ENCODE results near the gene TRIM40. TPM values are rescaled to one million over a fixed set of nuclear protein-coding genes. Genes with fewer than 3 reads are reported as not detected.

Gene TRIM40, protein sequence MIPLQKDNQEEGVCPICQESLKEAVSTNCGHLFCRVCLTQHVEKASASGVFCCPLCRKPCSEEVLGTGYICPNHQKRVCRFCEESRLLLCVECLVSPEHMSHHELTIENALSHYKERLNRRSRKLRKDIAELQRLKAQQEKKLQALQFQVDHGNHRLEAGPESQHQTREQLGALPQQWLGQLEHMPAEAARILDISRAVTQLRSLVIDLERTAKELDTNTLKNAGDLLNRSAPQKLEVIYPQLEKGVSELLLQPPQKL
- total RNA-seq = not detected

GRCh38 chr6:30135757-30136156 is at the start of gene TRIM40:
TRIM40 (plus strand) TSS chr6:30136140; CDS start chr6:30137037, 897 bp downstream.

DNA sequence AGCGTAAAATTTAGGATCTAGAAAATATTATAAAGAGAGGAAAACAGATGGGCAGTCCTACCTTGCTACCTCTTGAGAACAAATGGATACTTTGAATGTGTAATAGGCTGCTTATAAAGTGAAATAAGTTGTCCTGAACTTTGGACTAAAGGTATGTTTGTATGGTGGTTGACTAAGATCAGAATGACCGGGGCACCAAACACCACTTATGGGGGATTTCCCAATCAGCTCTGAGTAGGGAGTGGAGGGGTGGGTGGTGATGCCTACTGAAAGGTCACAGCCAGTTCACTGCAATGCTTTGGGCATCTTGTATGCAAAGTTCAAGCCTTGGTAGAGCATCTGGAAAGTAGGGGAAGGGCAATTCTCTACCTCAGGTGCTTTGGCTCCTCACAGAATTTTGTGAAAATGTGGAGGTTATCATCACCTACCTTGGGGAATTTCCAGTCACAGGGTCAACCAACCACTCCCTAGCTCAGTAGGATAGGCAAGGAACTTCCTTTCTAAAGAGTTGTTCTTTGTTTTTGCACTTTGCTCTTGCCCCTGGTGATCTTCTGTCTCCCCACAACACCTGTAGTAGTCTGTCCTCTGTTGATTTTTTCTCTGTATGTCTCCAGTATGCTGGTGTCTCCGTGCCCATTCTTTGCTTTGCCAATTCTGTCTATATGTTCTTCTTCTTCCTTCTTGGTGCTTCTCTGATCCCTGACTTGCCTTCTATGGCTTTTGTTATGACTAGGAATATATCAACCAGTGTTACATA is 22.8 kb upstream of the TRIM40 start, which contains the start of gene TRIM31:
TRIM31 (minus strand) TSS at position 88 of the 757 bp plus-strand sequence. CDS start 285 bp downstream, outside the sequence.

DNA sequence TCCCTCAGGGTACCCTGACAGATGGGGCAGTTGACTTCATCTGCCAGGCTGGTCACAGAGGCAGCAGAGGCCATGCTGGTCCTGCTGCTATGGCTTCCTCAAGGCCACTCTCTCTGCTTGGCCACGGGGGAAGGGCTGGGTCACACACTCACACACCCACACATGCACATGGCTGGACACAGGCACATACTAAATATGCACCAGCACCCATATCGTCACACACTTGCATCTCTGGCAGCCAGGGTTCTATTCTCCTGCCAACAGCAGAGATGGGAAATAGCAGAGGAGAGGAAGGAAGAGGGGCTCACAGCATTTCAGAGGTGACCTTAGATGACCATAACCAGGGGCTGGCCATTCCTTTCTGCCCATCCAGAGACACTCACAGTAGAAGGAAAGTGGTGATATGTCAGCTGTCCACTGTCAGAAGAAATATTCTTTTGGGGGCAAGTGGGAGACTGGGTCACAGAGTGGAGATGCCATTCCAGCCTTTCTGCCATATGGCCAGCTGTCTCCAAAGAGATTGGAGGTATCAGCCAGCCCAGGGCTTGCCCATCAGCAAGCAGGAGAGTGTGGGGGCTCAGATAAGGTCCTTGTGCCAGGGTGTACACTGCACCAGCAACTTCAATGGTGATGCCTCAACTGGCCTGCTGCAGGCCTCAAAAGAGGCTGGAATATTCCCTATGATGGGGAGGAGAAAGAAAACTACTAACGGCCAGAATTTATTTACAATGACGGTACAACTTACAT is 25.0 kb downstream of the TRIM40 start, which contains the start of gene TRIM10:
TRIM10 (minus strand) TSS at position 427 of the 747 bp plus-strand sequence; CDS start at position 74, 353 bp downstream.

GRCh38 chr6:30163090-30163917 is 27.4 kb downstream of the TRIM40 start, which contains the start of gene TRIM15:
TRIM15 (plus strand) TSS chr6:30163546; CDS start chr6:30163685, 139 bp downstream.

Small RNA genes lying within 50 kb of the gene (small RNA-seq; reads per million reads assigned to genes)
- not detected for gene RF00554

Other genes starting within 250 kb of the TRIM40 start
- 72.7 TPM for gene HLA-A, start 193.6 kb upstream of the TRIM40 start, total RNA-seq
- 14.1 TPM for gene POLR1H, start 74.9 kb upstream of the TRIM40 start, total RNA-seq
- 29.3 TPM for gene PPP1R11, start 68.9 kb upstream of the TRIM40 start, total RNA-seq
- gene RNF39, start 60.4 kb upstream of the TRIM40 start, total RNA-seq = not detected
- not detected for gene TRIM31, start 23.1 kb upstream of the TRIM40 start, total RNA-seq
- 0.23 TPM for gene TRIM10, start 25.1 kb downstream of the TRIM40 start, total RNA-seq
- not detected for gene TRIM15, start 27.4 kb downstream of the TRIM40 start, total RNA-seq
- 21.7 TPM for gene TRIM26, start 77.3 kb downstream of the TRIM40 start, total RNA-seq
- 8.3 TPM for gene TRIM39, start 190.8 kb downstream of the TRIM40 start, total RNA-seq
- 16.4 TPM for gene RPP21, start 209.0 kb downstream of the TRIM40 start, total RNA-seq

Data from diencephalon (tissue), 1 donor.